Dermis blood vessel endothelial cell (primary cell): Measurements from ENCODE around the gene KCNK1. TPM values are rescaled to one million over a fixed set of nuclear protein-coding genes. Genes with fewer than 3 reads are reported as not detected.

ENCODE experiments used
- DNase-seq: peaks from one replicate; pipeline ENCODE4 v3.0.0; 2010
- total RNA-seq: library from RNA; depleted of rRNA; stranded (reverse); fragments of >200 nt; gene quantifications from 2 replicates; pipeline ENCODE4 v1.2.3, GENCODE V29; 2014

The KCNK1 gene
- total RNA-seq, 1 donor from 2014 or later = 0.17 TPM

DNA sequence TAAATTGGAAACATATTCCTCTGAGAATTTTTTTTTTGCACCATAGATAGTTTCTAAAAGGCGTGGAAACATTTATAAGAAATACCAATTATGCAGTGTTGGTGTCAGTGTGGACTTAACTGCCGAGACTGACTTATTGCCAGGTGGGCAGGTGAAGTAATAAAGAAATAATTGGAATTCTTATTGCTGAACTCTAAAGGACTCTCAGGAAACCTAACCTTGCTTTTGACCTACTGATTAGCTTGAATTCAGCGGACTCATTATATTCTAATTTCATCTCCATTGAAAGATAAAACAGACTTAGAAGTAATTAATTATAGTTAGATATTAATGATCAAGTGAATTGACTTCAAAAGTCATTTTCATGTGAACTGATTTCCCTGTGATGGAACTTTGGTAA lies 26.3 kb downstream of the KCNK1 start:
- no peak for DNase-seq

DNA sequence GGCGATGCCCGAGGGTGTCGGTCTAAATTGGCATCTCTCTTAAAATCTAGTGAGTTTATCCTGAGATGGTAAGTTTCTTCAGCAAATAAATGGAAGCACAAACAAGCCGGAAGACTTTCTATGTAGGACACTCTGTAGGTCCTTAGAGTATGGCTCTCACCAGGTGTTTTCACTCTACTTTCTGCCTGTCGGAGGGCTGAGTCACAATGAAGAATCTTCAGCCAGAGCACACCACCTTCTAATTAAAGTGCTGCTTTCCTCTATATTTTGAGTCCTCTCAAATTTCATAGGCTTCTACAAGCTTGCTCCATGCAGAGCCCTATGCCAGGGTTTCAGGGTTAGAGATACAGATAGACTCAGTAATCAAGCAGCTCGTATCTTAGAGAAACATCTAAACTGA lies 27.1 kb downstream of the KCNK1 start:
- DNase-seq = no peak

DNA sequence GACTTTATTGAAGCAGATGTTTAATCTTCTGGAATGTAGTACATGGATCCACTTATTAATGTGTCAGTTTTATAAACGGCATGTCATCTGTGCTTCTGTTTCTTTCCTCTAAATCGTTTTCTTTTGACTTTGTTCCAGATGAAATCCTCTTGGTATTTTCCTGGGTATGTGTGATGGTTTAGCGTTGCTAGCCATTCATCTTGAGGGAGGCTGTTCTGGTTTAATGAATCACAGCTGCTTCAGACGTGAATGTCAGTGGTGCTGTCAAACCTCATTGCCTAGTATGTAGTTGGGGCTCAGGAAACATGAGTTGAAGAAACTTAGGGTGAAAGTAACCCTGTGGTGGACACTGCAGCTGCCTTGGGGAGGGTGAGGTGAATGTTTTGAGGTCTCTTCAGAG lies 33.2 kb downstream of the KCNK1 start:
- no peak for DNase-seq

DNA sequence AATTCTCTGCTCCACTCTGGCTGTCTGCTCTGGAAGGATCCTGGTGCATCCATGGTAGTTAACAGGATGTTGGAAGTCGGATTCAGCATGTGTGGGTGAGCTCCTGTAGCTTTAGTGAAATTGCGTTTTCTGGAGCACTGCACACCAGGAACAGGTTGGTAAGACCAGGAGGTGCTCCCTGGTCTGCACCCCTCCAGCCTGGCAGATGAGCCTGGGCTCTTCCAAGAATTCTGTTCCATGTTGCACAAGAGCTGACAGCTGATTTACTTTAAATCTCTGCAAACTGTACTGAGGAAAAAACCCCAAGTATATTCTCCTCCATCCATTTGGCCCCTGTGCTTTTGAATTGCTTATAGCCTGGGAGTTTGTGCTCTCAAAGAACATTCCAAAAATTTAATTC lies 33.7 kb downstream of the KCNK1 start:
- DNase-seq = no peak

GRCh38 chr1:233651061-233651460 lies 37.2 kb downstream of the KCNK1 start:
- no peak for DNase-seq

- no peak for DNase-seq
These were observed 37.8 kb downstream of the KCNK1 start for GRCh38 chr1:233651563-233652233.

DNA sequence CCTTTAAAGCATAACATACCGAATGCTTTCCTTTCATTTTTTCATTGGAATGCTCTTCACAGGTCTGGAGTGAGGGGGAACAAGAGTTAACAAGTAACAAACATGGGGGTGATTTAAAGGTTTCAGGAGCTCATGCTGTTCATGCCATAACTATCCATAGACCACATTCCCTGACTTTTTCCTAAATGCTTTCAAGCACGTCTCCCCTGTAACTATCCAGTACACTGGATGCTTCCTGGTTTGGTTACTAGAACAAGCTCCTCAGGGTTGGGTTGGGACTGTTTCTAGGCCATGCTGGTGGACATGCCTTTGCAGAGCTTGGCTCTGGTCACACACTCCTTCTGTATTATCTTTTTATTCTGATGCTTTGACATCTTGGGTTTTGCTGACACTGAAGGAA lies 38.6 kb downstream of the KCNK1 start:
- DNase-seq = no peak

DNA sequence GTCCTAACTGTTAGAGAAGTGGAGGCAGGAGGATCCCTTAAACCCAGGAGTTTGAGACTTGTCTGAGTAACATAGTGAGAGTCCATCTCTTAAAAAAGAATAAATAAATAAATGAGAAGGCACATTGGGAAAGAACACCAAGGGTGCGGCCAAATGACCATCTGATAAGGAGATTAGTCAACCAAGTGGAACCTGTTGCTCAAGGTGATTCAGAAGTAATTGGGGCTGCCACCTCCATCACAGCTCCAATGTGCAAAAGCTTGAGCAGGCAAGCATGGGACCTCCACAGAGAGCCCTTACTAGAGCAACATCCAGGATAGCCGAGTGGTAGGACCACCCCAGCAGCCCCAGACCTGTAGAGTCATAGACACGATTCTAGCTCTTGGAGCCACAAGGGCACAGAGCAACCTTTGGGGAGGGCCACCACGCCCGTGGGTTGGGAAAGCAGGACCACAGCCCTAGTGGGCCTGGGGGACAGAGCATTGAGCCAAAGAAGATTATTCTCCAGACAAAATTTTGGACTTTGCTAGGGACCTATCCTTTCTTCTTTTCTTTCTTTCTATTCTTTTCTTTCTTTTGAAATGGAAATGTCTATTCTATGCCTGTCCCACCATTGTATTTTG lies 40.9 kb downstream of the KCNK1 start:
- DNase-seq = no peak

DNA sequence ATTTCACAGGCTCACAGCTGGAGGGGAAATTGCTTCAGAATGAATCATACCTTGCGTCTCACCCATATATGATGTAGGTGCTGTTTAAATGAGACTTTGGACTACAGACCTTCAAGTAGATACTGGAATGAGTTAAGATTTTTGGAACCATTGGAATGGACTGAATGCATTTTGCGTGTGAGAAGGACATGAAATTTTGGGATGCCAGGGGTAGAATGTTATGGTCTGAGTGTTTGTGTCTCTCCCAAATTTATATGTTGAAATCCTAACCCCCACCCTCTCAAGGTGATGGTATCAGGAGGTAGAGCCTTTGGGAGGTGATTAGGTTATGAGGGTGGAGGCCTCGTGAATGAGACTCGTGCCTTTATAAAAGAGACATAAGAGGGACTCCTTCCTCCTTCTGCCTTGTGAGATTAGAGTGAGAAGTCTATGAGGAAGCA lies 41.4 kb downstream of the KCNK1 start:
- DNase-seq = no peak

DNA sequence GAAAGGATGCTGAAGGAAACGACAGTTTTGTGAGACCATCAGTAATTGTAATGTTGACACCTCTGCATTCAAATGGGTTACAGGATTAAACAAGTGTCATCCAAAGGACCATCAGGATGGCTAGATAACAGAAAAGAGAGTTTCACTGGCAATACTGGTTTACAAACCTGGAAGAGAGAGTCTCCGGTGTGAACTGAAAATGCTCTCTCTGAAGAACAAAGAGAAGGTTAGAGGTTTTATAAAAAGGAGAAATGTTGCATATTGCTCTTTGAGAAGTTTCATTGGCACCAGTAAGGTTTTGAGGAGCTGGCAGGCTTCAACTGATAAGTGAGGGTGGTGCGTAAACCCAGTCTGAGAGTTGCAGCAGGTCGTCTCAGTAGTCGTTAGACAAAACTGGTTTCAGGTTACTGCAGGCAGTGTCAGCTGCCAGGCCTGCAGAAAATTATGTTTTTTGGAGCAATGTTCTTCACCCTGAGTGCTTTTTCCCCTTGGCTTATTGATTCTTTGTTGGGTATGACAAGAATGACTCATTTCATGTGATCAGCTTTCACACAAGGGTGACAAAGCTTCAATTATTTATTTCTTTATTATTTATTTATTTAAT lies 42.2 kb downstream of the KCNK1 start:
- no peak for DNase-seq

DNA sequence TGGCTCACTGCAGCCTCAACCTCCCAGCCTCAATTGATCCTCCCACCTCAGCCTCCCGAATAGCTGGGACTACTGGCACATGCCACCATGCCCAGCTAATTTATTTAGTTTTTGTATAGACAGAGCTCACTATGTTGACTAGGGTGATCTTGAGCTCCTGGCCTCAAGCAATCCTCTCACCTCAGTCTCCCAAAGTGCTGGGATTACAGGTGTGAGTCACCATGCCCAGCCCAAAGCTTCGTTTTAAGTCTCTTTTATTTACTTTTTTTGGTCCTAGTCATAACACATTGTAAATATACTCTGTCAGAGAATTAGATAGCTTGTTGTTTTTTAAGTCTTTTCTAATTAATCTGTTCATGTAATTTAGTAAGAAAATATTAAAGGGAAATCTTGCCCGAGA lies 42.8 kb downstream of the KCNK1 start:
- no peak for DNase-seq

DNA sequence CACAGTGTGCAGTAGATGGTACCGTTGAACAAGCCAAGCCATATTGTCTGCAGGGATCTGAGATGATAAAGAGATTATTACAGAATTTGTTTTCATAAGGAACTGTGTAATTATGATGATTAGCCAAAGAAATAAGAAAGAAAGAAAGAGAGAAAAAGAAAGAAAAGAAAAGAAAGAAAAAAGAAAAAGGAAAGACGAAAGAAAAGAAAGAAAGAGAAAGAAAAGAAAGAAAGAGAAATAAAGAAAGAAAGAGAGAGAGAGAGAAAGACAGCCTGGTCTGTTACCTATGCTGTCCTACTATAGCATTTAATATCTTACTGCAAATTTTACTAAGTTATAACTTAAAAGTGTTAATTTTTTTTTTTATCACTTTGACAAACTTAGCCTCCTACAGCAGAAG lies 43.6 kb downstream of the KCNK1 start:
- no peak for DNase-seq

DNA sequence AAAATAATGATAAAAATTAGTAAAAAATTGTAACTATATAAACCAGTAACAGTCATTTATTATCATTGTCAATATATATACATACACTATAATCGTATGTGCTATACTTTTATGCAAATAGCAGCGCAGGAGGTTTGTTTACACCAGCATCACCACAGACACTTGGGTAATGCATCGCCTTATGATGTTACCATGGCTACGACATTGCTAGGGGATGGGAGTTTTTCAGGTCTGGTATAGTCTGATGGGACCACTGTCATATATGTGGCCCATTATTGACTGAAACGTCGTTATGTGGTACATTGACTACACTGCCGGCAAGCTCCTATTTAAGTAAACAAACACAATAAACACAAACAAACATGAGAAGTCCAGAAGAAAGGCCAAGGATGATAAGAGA lies 45.6 kb downstream of the KCNK1 start:
- no peak for DNase-seq

- DNase-seq = no peak
These were observed 47.7 kb downstream of the KCNK1 start for GRCh38 chr1:233661376-233662159.

- no peak for DNase-seq
These were observed 48.8 kb downstream of the KCNK1 start for GRCh38 chr1:233662575-233663304.

DNA sequence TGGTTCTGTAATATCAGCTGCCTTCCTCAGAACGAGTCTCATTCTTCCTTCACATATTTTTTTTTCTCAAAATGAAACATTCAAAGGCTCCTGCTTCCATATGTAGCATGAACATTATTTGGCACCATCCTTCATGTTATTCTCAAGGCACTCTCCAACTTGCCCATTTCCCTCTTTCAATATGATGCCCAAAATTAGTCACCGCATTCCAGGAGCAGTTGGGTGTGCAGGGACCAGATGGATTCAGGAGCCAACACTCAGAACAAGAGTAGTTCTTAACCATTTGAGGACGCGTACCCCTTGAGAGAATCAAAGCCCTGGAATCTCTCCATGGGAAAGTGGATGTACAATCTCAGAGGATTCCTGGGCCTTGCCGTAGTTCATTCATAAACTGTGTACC lies 50.3 kb downstream of the KCNK1 start:
- DNase-seq = no peak

GRCh38 chr1:233664804-233665574 lies 51.1 kb downstream of the KCNK1 start:
- DNase-seq = no peak

DNA sequence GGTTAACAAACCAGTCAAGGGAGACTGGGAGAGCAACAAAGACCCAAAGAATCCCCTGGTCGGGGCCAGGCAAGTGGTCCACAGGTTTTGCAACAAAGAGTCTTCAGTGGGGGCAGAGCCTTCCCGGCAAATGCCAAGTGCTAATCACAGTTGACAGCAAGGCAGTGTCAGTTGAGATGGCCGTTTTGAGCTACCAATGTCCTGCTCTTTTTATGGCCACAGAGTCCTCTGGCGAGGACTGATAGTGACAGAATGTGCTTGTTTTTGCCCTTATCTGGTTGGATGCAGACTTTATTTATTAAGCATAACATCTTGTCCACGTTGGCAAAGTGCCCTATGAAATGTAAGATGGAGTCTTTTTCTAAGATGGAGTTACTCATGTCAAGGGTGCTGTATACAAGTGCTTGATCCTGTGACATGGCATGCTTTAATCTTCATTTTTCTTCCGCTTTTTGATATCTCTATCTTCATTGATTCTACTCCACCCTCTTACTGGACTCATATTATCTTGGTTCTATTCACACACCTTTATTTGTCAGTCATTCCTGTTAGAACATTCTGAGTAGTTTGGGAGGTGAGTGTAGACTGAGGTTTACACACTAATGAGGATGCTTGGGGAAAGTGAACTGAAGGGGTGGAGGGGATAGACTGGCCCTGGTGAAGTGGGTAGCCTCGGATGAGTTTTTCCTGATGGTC lies 51.8 kb downstream of the KCNK1 start:
- no peak for DNase-seq

DNA sequence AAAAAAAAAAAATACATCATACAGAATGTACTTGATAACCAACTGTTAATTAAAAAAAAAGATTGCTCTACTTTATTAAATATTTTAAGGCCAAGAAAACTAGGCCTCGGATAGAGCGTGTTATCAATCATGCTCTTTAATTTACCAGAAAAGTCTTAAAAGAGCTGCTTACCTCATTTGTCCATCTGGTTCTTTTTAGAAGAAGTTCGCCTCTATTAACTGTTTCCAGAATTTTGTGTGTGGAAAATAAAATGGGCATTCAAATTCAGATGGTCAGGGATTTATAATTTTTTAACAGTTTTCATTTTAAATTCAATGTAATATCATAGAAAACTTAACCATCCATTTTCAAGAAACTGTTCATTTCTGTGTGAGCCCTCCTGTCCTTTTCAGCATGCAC lies 53.8 kb downstream of the KCNK1 start:
- DNase-seq = no peak

GRCh38 chr1:233668146-233668724 lies 54.3 kb downstream of the KCNK1 start:
- DNase-seq = no peak

DNA sequence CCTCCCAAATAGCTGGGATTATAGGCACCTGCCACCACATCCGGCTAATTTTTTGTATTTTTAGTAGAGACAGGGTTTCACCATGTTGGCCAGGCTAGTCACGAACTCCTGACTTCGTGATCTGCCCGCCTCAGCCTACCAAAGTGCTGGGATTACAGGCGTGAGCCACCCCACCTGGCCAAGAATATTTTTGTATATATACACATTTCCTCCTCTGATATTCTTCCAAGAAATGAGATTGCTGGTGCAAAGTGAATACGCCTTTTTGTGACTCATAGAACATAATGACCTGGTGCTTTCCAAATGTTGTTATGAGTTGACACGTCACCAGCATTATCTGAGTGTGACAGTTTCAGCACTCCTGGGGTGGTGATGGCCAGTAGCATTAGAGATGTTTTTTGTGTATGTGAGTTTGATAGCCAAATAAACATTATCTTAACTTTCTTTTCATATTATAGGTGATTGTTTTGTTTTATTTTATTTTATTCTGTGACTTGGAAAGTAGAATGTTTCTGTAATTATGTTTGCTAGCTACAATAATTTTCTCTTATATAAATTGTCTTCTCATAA lies 54.9 kb downstream of the KCNK1 start:
- DNase-seq = no peak
